Neural cell (in vitro differentiated cells): ENCODE results near the gene ENO1. TPM values are rescaled to one million over a fixed set of nuclear protein-coding genes. Genes with fewer than 3 reads are reported as not detected.
A peak's percentile ranks its signal among the peaks of the same experiment; 100 is the strongest.

Experiments used
- H2AFZ ChIP-seq: fragments of 200-600, 300-800 bp; sonication (generic), shearing (Covaris generic); 2 replicates; pipeline ENCODE4 v1.6.0; 2014; ENCODE audit warnings: low read depth, mild to moderate bottlenecking, antibody characterized with exemption, low read length, moderate library complexity
- H3F3A ChIP-seq: fragments of 200-600 bp; shearing (Covaris generic); 2 replicates; pipeline ENCODE4 v1.6.1; 2016; ENCODE audit warnings: mild to moderate bottlenecking, moderate library complexity, mixed read lengths, antibody characterized with exemption, low read length; ENCODE audit not compliant: insufficient read depth, poor library complexity, severe bottlenecking
- H3K27ac ChIP-seq: fragments of 200-600, 300-800 bp; sonication (generic), shearing (Covaris generic); 2 replicates; pipeline ENCODE4 v1.5.1; 2014; ENCODE audit warnings: mild to moderate bottlenecking, low read length, moderate library complexity
- H3K27me3 ChIP-seq: fragments of 300-800, 200-600 bp; sonication (generic), shearing (Covaris generic); 2 replicates; pipeline ENCODE4 v1.6.0; 2014; ENCODE audit warnings: mild to moderate bottlenecking, low read depth, low read length, moderate library complexity; ENCODE audit not compliant: insufficient read depth
- H3K36me3 ChIP-seq: fragments of 300-800, 200-600 bp; sonication (generic), shearing (Covaris generic); 2 replicates; pipeline ENCODE4 v1.5.1; 2014; ENCODE audit warnings: mild to moderate bottlenecking, antibody characterized with exemption, low read length, moderate library complexity; ENCODE audit not compliant: insufficient read depth
- H3K4me2 ChIP-seq: fragments of 300-800, 200-600 bp; sonication (generic), shearing (Covaris generic); 2 replicates; pipeline ENCODE4 v1.6.0; 2014; ENCODE audit warnings: mild to moderate bottlenecking, low read length
- H3K4me3 ChIP-seq: fragments of 300-800, 200-600 bp; sonication (generic), shearing (Covaris generic); 2 replicates; pipeline ENCODE4 v1.5.1; 2014; ENCODE audit warnings: mild to moderate bottlenecking, low read length, moderate library complexity
- H3K79me2 ChIP-seq: fragments of 200-600 bp; shearing (Covaris generic); replicated peaks from 2 replicates; pipeline ENCODE4 v1.6.0; 2014; ENCODE audit warnings: mild to moderate bottlenecking, low read length, moderate library complexity; ENCODE audit not compliant: insufficient read depth
- H3K9ac ChIP-seq: fragments of 300-800, 200-600 bp; sonication (generic), shearing (Covaris generic); 2 replicates; pipeline ENCODE4 v1.6.1; 2016; ENCODE audit warnings: mild to moderate bottlenecking, low read length, mixed read lengths
- H3K9me2 ChIP-seq: fragments of 200-600 bp; shearing (Covaris generic); 2 replicates; pipeline ENCODE4 v1.6.1; 2016; ENCODE audit warnings: mild to moderate bottlenecking, low read length, mixed read lengths; ENCODE audit not compliant: insufficient read depth
- H3K9me3 ChIP-seq: fragments of 200-600, 300-800 bp; sonication (generic), shearing (Covaris generic); 2 replicates; pipeline ENCODE4 v1.6.1; 2016; ENCODE audit warnings: mild to moderate bottlenecking, mixed run types, low read length, moderate library complexity, mixed read lengths
- H4K20me1 ChIP-seq: fragments of 200-600 bp; shearing (Covaris generic); 2 replicates; pipeline ENCODE4 v1.6.1; 2016; ENCODE audit warnings: mild to moderate bottlenecking, mixed run types; ENCODE audit not compliant: insufficient read depth
- CTCF ChIP-seq: fragments of 450-650 bp; IDR thresholded peaks from 2 replicates; pipeline ENCODE4 v1.5.1; 2014; ENCODE audit warnings: antibody characterized with exemption, mild to moderate bottlenecking, moderate library complexity; ENCODE audit not compliant: poor library complexity, severe bottlenecking
- EP300 ChIP-seq: fragments of 450-650 bp; conservative IDR thresholded peaks from 2 replicates; pipeline ENCODE4 v1.6.1; 2014; ENCODE audit warnings: antibody characterized with exemption, mild to moderate bottlenecking, moderate library complexity; ENCODE audit not compliant: poor library complexity, severe bottlenecking
- EZH2 ChIP-seq: fragments of 200-600, 300-800 bp; shearing (Covaris generic), sonication (generic); IDR thresholded peaks from 2 replicates; pipeline ENCODE4 v1.6.1; 2014; ENCODE audit warnings: antibody characterized with exemption, low read length, borderline replicate concordance, mild to moderate bottlenecking; ENCODE audit not compliant: insufficient read depth, poor library complexity, severe bottlenecking
- MXI1 ChIP-seq: fragments of 450-650 bp; conservative IDR thresholded peaks from 2 replicates; pipeline ENCODE4 v1.6.1; 2014; ENCODE audit warnings: antibody characterized with exemption, mild to moderate bottlenecking; ENCODE audit not compliant: poor library complexity, severe bottlenecking
- POLR2AphosphoS5 ChIP-seq: IDR thresholded peaks from 2 replicates; pipeline ENCODE4 v1.6.1; 2012
- RAD21 ChIP-seq: fragments of 450-650 bp; conservative IDR thresholded peaks from 2 replicates; pipeline ENCODE4 v1.6.1; 2014; ENCODE audit warnings: antibody characterized with exemption, mild to moderate bottlenecking, moderate library complexity
- REST ChIP-seq: IDR thresholded peaks from 2 replicates; pipeline ENCODE4 v1.6.1; 2012; ENCODE audit warnings: borderline replicate concordance
- SMC3 ChIP-seq: fragments of 450-650 bp; conservative IDR thresholded peaks from 2 replicates; pipeline ENCODE4 v1.6.1; 2014; ENCODE audit warnings: antibody characterized with exemption, mild to moderate bottlenecking, moderate library complexity; ENCODE audit not compliant: poor library complexity
- TAF1 ChIP-seq: IDR thresholded peaks from 2 replicates; pipeline ENCODE4 v1.6.1; 2012; ENCODE audit warnings: low read depth
- polyA plus RNA-seq: library from polyadenylated mRNA; depleted of rRNA; stranded (reverse); fragments of >200 nt; gene quantifications from 2 replicates; pipeline ENCODE4 v1.2.3, GENCODE V29; 2014
- small RNA-seq, 3 experiments: library from RNA; depleted of rRNA; stranded (forward); fragments of <200 nt; gene quantifications; one replicate each; pipeline ENCODE3, GENCODE V24; 2012

The ENO1 gene
- polyA plus RNA-seq, 1 donor from 2014 or later = 199 TPM

- no peak overlapping the region for H3K27ac ChIP-seq
- no peak overlapping the region for H3K9ac ChIP-seq
- H3K36me3 ChIP-seq = no peaks in the 10 kb centered on the region
- no peaks in the 10 kb centered on the region for H3F3A ChIP-seq
- H3K9me2 ChIP-seq = no peaks in the 10 kb centered on the region
- no peak for TF ChIP-seq RAD21
- TF ChIP-seq POLR2AphosphoS5 = no peak
- TF ChIP-seq EZH2 = no peak
- no peak for TF ChIP-seq CTCF
- no peak for TF ChIP-seq REST
- peak overlapping the region; percentile 8 for H3K4me2 ChIP-seq
- H3K79me2 ChIP-seq = peaks cover 92% of the 10 kb centered on the region
- peaks cover 11% of the 10 kb centered on the region for H4K20me1 ChIP-seq
- H3K9me3 ChIP-seq = no peaks in the 10 kb centered on the region
- H3K27me3 ChIP-seq = no peaks in the 10 kb centered on the region
- no peak overlapping the region for H2AFZ ChIP-seq
- H3K4me3 ChIP-seq = peak overlapping the region; percentile 86
These were observed 65.3 kb downstream of the ENO1 start for GRCh38 chr1:8813016-8813763.

- H3K9ac ChIP-seq = no peak overlapping the region
- H3K4me3 ChIP-seq = no peak overlapping the region
- H3K9me2 ChIP-seq = no peaks in the 10 kb centered on the region
- no peaks in the 10 kb centered on the region for H3K9me3 ChIP-seq
- H3K27me3 ChIP-seq = no peaks in the 10 kb centered on the region
- TF ChIP-seq TAF1 (no peak), MXI1 (no peak), EP300 (no peak), REST (no peak), POLR2AphosphoS5 (no peak), EZH2 (no peak), RAD21 (no peak), SMC3 (no peak)
- H3K27ac ChIP-seq = no peak overlapping the region
- peaks cover 100% of the 10 kb centered on the region for H3K79me2 ChIP-seq
- H3K4me2 ChIP-seq = no peak overlapping the region
- no peak overlapping the region for H2AFZ ChIP-seq
- no peaks in the 10 kb centered on the region for H3F3A ChIP-seq
- no peaks in the 10 kb centered on the region for H3K36me3 ChIP-seq
- H4K20me1 ChIP-seq = peaks cover 11% of the 10 kb centered on the region
These were observed 66.4 kb downstream of the ENO1 start for GRCh38 chr1:8812081-8812480.

Small RNA genes lying within 50 kb of the gene (small RNA-seq; reads per million reads assigned to genes)
- 0 reads per million in 3 experiments for gene AL139415.2
- gene MIR6728 = 0 reads per million in 3 experiments
- 0 reads per million in 3 experiments for gene RNU6-304P

Other genes with a start within 250 kb of the ENO1 start
- 21.0 and 56.1 TPM in 2 replicates for gene RERE, start 61.0 kb downstream of the ENO1 start, polyA plus RNA-seq
- not detected in 2 replicates for gene CA6, start 67.2 kb upstream of the ENO1 start, polyA plus RNA-seq
- gene SLC2A7, start 147.7 kb upstream of the ENO1 start, polyA plus RNA-seq = not detected in 2 replicates
- not detected in 2 replicates for gene SLC2A5, start 190.9 kb upstream of the ENO1 start, polyA plus RNA-seq